AG08395 (cell line): Measurements from ENCODE around the gene CSPG4.

ENCODE experiments used
- DNase-seq: peaks from one replicate; pipeline ENCODE4 v3.0.0; 2012; ENCODE audit warnings: mixed read lengths, low spot score

Gene CSPG4

DNA sequence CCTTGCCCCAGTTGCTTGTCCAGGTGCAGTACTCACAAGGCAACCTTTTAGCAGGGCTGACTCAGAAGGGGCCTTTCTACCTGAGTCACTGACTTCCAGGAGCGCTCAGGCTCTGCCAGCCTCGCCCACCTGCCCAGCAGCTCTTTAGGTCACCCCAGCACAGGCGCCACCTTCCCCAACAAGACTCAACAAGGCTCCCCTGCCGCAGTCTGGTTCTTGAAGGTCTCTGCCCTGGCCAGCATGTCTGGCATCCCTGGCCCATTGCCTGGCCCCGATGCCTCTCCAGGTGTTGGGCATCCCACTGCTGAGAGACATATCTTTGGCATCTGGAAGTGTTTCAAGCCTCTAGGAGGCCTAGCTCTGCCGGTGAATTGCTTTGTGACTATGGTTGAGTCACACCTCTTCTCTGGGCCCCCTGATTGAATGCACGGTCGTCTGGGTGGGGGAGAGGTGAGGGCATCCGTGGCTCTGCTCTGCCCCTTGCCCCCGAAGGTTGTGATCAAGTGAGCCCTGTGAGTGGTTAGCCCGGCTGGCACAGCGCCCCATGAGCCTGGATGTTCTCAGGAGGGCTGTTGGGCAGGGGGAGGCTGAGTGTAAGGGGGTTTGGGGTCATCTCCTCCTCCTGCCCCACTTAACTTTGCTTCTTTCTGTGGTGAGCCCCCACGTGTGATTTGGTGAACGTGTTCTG lies 43.3 kb downstream of the CSPG4 start:
- no peak for DNase-seq

DNA sequence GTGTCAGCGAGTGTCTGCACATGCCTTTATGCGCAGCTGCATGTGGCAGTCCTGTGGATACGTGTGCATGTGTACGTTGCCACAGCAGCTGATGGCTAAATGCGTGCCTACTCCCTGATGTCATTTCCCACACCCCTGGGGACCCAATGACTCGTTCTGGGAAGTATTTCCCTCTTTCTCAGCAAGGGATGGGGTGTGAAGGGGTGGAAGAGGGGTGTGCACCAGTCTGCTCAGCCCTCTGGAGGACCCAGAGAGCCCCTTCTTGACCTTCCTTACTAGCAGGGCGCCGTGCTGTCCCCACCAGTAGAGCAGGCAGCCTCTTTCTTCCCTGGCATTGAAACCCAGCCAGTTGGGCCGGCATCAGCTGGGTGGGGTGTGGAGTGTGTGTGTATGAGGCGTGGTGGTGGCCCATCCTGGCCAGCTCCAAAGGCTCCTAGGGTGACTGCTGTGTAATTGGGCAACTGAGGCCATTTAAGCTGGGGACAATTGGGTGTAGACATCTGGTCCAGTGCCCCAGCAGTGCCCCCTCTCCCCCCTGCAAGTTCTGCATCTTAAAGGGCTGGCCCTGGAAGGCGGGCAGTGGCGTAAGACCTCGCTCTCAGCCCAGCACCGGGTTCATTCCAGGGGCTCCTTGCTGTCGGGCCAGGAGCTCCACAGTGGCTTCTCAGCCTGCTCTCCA lies 45.7 kb downstream of the CSPG4 start:
- peak; percentile 97 for DNase-seq

DNA sequence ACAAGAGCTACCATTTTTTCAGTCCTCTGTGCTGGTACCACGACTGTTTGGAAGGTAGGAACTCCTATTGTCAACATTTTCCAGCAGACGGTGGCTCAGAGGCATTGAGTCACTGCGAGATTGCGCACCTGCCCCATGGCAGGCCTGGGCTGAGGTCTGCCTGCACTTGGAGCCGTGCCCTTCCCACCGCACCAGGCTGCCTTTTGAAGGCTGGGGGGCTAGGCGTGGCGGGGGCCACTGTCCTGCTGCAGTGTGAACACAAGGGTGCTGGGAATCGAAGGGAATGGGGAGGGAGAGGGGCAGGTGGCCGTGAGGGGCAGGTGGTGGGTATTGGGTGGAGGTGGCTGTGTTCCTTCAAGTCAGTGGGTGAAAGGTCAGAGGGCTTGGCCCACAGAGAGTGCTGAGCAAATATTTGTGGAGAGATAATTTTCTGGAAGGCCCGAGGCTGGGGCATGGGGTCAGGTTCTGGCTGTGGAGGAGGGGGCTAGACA lies 48.7 kb downstream of the CSPG4 start:
- DNase-seq: no peak

DNA sequence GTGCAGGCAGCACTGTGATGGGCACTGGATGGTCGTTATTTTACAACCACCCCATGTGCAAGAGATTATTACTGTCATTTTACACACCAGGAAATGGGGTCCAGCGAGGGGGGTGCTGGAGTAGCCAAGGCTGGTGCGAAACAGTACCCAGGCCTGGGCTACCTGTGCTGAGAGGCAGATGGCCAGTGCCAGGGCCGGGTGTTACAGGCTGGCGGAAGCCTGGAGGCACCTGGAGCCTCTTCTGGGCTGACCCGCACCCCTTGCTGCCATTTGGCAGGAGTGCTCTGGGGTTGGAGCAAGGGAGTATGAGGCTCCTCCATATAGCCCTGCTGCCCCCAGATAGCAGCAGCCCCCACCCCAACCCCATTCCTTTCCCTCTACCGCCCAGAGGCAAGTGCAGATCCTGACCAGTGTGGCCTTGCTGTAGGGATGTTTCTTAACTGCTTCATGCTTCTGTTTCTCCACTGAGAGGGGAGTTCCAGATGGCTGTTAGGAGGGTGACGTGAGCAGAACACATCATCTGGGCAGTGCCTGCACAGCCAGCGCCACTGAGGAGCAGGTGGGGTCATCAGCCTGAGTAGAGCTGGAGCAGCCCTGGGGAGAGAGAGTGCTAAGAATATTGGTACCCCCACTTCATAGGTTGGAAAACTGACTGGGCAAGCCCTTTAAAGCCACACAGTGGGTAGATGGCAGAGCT lies 49.7 kb downstream of the CSPG4 start:
- no peak for DNase-seq

DNA sequence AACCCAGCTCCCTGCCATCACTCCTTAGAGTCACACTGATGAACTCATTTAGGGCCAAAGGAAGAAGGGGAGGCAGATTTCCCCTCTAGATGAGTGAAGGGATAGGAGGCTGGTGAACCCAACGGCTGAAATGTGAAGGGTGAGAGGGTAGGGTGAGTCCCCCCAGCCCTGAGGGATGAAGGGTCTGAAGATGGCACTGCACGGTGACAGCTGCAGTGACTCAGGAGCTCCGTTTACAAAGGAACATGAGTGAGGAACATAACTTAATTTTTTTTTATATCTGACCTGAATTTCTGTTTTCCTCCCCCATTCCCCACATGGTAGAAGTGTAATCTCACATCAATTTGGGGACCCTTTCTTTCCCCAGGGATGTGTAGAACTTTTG lies 50.9 kb downstream of the CSPG4 start:
- no peak for DNase-seq

DNA sequence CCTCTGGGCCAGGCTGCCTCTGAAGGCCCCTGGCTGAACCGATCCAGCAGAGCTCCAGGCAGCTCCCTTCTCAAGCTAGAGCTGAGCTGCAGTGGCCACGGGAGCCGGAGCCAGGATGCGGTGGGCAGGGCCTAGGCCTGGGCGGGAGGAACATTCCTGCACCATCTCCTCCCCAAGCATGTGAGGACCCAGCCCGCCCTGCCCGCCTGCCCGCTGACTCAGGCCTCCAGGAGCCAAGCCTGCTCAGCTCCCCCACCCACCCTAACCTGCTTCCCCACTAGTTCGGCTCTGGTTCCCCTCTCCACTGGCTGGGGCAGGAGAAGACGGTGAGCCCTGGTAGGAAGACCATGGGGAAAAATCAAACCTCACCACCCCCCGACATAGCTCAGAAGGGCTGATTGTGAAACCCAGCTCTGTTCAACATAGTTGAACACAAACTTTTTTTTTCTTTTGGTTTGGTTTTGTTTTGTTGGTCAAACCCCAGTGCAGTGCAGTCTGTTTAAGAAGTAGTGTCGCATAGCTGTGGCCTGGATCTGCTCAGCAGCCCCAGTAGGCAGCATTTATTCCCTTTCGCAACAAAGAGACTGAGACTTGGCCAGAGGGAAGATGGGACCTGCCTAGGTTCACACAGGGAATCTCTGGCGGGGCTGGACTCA lies 51.4 kb downstream of the CSPG4 start:
- peak; percentile 93 for DNase-seq

DNA sequence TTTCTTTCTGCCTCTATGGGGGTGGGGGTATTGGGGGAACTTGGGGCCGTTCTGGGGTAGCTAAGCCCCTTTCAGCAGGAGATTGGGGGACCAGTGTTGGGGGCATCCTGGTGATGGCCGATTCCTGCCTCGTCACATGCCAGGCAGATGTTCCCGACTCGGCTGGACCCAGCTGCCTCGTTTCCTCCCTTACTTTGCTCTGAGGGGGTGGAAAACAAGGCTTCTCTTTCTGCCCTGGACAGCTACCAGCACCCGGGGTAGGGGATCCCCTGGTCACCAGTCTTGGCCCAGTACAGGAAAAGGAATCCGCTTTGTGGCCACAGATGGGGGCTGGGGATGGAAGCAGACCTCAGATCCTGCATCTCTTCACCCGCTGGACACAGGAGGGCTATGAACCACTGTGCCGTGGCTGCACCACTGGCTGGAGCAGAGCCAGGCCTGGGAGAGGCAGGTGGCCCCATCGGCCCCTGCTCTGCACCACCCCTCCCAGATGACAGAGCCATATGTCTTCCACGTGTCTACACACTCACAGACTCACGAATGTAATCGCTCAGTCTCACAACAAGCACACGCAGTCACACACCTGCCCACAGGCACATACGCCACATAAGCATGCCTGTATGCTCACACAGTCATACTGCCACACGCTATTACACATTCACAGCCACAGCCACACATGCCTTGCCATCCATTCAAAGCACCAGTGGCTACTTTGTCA lies 52.6 kb downstream of the CSPG4 start:
- no peak for DNase-seq

DNA sequence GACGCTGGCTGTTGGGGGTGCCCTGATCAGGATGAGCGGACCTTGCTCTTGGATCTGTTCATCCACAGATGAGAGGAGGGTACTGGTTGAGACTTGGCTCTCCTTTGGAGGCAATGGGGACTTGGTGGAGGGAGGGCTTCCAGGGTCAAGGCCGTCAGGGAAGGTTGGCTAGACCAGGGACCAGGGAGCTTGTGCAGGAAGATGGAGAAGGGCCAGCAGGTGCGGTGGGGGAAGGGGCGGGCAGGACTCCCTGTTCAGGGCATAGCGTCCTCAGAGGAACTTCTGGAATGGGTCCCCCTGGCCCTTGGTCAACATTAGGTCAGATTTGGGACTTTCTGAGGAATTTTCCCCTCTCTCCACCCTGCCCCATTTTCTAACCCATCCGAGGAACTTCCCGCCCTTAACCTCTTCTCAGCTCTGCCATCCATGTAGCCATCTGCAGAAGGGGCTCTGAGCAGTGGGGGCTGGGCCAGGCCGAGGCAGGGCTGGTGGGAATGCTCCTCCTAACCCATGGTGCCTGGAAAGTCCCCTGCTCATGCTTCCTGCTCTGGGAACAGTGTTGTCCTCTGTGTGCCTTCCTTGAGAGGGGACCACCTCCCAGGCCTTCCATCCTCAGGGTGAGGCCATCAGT lies 53.4 kb downstream of the CSPG4 start:
- DNase-seq: no peak

DNA sequence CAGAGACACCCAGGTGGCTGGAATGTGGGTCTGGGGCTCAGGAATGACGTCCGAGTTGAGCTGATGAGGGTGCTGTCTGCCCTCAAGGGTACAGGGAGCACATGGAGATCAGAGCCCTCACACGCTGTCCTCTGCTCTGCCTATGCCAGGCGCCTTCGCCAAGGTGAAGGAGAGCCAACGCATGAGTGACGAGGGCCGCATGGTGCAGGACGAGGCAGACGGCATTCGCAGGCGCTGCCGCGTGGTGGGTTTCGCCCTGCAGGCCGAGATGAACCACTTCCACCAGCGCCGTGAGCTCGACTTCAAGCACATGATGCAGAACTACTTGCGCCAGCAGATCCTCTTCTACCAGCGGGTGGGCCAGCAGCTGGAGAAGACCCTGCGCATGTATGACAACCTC lies 55.8 kb downstream of the CSPG4 start:
- DNase-seq: no peak

DNA sequence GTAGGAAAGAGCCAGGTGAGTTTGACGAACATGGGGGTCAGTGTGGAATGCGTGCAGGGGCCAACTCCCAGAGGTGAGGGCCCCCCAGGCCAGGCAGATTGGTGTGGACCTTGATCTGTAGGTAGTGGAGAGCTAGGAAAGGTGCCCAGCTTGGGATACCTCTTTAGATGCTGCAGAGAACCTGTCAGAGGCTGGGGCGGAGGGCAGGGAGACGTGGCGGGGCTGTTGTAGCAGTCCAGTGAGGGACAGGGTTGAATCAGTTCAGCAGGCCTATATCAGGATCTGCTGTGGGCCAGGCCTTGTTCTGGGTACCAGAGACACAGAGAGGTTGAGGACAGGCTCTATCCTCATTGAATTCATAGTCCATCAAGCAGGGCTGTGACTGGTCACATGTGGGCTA lies 56.3 kb downstream of the CSPG4 start:
- DNase-seq: no peak

DNA sequence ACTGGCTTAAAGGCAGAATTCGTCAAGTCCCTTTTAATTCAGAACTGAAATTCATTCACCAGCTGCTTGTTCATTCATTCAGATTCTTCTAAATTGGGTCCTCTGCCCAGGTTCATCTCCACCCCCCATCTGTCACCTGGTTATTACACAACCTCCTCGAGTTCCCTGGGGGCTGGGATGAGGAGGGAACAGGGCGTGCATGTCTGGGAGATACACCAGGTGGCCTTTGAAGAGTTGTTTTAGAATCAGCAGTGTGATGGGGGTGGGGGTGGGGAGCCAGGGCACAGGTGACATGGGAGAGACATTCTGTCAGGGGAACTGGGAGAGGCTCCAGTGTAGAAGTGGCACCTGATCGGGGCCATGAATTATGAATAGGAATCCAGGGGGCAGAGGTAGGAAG lies 56.7 kb downstream of the CSPG4 start:
- no peak for DNase-seq

DNA sequence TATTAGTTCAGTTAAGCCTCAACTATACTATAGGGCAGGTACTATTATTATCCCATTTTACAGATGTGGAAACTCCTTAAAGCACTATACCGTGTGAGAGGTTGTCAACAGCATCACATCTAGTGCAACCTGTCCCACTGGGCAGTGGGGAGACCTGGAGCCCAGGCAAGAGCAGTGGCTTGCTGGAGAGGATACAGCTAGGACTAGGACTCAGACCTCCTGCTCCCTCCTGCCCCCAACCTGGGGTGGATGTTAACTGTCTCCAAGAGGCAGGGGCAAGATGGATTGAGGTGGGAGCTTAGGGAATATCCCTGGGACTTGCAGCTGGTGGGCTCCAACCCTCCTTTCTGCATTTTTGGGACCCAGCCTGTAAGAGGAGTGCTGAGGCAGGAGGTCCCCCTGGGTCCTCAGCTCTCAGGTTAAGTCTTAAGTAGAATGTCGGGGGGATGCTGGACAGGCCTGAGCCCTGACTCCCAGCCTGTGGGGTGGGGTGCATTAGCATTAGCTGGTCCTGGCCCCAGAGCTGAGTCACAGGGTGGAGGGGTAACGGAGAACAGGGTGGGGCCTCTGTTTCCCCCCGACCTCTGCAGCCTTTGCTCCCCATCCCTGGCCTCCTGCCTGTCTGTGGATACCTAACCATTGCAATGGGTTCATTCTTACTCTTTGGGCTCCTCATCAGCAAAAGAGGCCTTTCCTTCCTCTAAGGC lies 58.3 kb downstream of the CSPG4 start:
- no peak for DNase-seq

DNA sequence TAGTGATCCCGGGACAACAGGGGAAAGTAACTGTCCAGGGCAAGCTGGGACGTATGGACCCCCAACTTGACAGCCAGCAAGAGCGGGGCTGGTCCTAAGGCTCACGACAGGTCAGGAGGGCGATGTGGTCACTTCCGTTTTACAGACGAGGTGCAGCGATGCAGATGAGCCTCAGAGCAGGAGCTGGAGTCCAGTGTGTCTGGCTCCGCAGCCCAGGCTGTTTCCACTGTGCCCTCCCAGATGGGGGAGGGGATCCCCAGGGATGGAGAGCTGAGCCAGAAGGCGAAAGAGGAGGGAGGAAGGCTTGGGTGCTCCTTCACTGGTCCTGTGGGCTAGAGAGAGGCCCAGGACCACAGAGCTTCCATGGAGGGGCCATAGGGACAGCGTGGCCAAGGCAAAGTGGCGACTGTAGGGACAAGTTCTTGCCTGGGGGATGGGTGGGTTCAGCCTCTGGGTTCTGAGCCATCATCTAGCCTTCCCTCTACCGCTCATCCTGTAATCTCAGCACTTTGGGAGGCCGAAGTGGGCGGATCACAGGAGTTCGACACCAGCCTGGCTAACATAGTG lies 59.2 kb downstream of the CSPG4 start:
- no peak for DNase-seq

DNA sequence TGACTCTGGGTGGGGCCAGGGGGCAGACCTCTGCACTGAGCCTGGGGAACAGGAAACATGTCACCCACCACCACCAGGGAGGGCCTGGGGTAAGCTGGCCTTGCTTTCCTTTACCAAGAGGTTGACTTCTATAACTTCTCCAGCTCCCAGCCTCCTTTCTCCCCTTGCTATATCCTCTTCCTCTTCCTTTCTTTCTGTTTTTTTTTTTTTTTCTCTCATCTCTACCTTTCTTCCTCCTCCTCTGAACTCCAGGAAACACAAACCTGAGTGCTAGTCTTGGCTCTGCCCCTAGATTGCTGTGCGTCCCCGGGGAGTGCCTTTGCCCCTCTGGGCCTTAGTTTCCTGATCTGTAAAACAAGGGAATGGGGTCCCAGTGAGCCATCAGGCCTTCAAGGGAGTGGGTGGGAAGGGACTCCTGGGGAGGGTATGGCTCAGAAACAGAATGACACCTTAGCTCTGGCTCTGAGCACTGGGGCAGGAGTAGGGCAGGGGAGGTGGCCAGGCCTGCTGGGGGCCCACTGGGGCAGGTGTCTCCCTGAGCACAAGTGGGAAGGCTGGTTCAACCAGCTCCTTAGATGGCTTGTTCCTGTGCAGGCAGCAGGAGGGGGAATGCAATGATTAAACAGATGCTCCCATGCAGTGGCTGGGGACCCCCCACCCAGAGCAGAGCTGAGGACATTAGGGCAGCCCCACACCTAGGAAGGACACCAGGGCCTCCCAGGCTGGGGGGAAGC lies 60.7 kb downstream of the CSPG4 start:
- DNase-seq: no peak

DNA sequence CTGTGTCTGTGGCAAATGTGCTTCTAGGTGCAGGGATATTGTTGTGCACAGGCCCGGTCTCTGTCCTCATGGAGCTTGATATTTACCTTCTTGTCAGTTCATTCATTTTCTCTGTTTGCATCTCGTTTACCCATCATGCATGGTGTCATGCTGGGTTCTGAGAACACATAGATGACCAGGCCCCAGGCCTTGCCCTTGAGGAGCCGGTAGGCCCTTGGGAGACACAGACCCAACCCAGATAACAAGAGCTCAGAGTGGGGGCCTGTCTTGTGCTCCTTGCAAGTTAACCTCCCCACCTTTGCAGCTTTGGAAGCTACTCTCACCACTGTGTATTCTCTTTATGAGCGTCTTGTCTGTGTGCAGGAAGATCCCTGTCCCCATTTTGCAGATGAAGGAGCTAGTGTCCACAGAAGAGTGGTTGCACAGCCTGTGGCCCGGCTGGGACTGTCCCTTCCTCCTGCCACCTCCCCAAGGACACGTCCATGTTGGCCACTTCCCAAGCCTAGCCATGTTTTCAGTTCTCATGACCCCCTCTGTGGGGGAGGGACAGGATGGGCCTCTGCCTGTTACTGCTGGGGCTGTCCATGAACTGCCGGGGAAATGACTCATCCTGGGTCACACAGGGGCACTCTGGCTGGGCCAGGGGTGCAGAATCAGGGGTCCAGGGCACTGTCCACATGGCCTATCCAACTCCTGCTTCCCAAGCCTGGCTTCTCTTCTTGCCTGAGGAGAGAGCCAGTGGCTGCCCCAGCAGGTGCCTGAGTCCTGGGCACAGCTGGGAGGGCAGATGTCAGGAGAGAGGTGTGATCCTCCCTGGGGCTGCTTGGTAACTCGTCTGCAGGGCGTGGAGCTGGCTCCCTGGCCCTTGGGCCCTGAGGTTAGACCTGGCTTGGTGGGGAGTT lies 61.5 kb downstream of the CSPG4 start:
- DNase-seq: peak; percentile 31

DNA sequence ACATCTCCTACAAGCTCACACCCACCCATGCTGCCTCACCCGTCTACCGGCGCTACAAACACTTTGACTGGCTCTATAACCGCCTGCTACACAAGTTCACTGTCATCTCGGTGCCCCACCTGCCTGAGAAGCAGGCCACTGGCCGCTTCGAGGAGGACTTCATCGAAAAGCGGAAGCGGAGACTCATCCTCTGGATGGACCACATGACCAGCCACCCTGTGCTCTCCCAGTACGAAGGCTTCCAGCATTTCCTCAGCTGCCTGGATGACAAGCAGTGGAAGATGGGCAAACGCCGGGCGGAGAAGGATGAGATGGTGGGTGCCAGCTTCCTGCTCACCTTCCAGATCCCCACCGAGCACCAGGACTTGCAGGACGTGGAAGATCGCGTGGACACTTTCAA lies 62.8 kb downstream of the CSPG4 start:
- no peak for DNase-seq

DNA sequence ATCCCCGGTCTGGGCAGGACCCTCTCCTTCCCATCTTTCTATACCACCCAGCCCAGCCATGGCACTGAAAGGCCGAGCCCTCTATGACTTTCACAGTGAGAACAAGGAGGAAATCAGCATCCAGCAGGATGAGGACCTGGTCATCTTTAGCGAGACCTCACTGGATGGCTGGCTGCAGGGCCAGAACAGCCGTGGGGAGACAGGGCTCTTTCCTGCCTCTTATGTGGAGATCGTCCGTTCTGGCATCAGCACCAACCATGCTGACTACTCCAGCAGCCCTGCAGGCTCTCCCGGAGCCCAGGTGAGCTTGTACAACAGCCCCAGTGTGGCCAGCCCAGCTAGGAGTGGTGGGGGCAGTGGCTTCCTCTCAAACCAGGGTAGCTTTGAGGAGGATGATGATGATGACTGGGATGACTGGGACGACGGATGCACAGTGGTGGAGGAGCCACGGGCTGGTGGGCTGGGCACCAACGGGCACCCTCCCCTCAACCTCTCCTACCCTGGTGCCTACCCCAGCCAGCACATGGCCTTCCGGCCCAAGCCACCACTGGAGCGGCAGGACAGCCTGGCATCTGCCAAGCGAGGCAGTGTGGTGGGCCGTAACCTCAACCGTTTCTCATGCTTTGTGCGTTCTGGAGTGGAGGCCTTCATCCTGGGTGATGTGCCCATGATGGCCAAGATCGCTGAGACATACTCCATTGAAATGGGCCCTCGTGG lies 63.4 kb downstream of the CSPG4 start:
- DNase-seq: no peak
